GM06990 (cell line): ENCODE measurements around the gene SULF2.
"Not testable (repeated sequence)": the region's sequence is repeated elsewhere in the genome, so short reads cannot be mapped to it uniquely, and the experiment has no call there.

Experiments used
- DNase-seq: peaks from one replicate; pipeline ENCODE4 v3.0.0-alpha.2; 2011; ENCODE audit not compliant: insufficient read length; ENCODE audit errors: extremely low read depth
- H3K27me3 ChIP-seq: replicated peaks from 2 replicates; pipeline ENCODE4 v1.6.0; 2011; ENCODE audit warnings: low read length; ENCODE audit not compliant: control insufficient read depth, insufficient read depth
- H3K36me3 ChIP-seq: 2 replicates; pipeline ENCODE4 v1.5.1; 2011; ENCODE audit warnings: low read length; ENCODE audit not compliant: control insufficient read depth, insufficient read depth
- H3K4me3 ChIP-seq: replicated peaks from 2 replicates; pipeline ENCODE4 v1.5.1; 2011; ENCODE audit warnings: low read depth, mild to moderate bottlenecking, control low read depth, low read length
- CTCF ChIP-seq: IDR thresholded peaks from 2 replicates; pipeline ENCODE4 v1.5.1; 2011; ENCODE audit warnings: low read length, control low read depth, mild to moderate bottlenecking, inconsistent platforms; ENCODE audit not compliant: insufficient read depth, poor library complexity, severe bottlenecking

Gene SULF2

GRCh38 chr20:47809161-47809960 is 24.1 kb upstream of the SULF2 start:
- DNase-seq: no peak
- no peak for TF ChIP-seq CTCF
- Histone ChIP-seq H3K36me3 (no peaks in the 10 kb centered on the region), H3K27me3 (peaks cover 1% of the 10 kb centered on the region), H3K4me3 (no peak overlapping the region)

DNA sequence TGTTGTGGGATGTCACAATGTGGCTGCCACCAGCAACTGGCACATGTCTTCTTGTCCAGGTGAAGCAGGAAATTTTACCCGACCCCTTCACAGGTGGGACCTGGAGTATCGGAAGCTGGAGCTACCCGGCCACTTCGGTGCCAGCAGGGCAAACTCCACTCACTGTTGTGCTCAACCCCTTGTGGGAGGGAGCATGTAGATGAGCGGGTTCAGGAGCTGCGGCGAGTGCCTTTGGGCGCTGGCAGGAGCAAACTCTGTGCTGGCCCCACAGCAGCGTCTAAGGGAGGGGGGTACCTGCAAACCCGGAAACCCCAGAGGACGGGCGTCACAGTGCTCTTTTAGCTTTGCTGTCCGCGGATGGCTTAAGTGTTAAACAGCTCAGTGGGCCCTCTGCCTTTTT is 20.7 kb upstream of the SULF2 start:
- Histone ChIP-seq H3K4me3 (no peak overlapping the region), H3K27me3 (no peaks in the 10 kb centered on the region; the same call in 1 of the 2 replicates), H3K36me3 (no peaks in the 10 kb centered on the region)
- DNase-seq: no peak
- TF ChIP-seq CTCF: no peak

DNA sequence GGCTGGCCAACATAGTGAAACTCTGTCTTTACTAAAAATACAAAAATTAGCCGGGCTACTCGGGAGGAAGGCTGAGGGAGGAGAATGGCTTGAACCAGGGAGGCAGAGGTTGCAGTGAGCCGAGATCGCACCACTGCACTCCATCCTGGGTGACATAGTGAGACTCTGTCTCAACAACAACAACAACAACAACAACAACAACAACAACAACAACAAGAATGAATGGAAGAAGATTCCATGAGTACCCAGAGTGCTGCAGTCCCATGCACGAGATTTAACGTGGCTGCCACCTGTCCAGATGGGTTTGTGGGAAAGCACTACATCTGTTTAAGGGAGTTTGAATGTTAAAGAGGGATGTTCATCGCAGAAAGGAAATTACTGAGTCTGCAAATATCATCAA is 19.7 kb upstream of the SULF2 start:
- H3K27me3 ChIP-seq, H3K4me3 ChIP-seq, DNase-seq, H3K36me3 ChIP-seq: not testable (repeated sequence)

GRCh38 chr20:47804224-47804825 is 19.0 kb upstream of the SULF2 start:
- H3K27me3 ChIP-seq, H3K36me3 ChIP-seq, DNase-seq, H3K4me3 ChIP-seq: not testable (repeated sequence)

GRCh38 chr20:47802975-47803374 is 17.7 kb upstream of the SULF2 start:
- H3K36me3 ChIP-seq: no peaks in the 10 kb centered on the region
- TF ChIP-seq CTCF: no peak
- peaks cover 2% of the 10 kb centered on the region for H3K27me3 ChIP-seq
- DNase-seq: no peak
- H3K4me3 ChIP-seq: no peak overlapping the region

- Histone ChIP-seq H3K4me3 (no peak overlapping the region), H3K27me3 (peaks cover 2% of the 10 kb centered on the region), H3K36me3 (no peaks in the 10 kb centered on the region)
- TF ChIP-seq CTCF: no peak
- DNase-seq: no peak
These were observed 17.1 kb upstream of the SULF2 start for GRCh38 chr20:47802226-47802920.
